GM19372 (cell line): ENCODE results near the gene HPS3.

ENCODE experiments used
- ATAC-seq: cut with Tn5 transposase; IDR thresholded peaks from one replicate; pipeline ENCODE4 v1.9.1; 2021; ENCODE audit warnings: mild to moderate bottlenecking, low read depth, moderate library complexity; ENCODE audit not compliant: unreplicated experiment

HPS3 gene

GRCh38 chr3:149221783-149222517, 92.5 kb downstream of the HPS3 start, which contains the start of gene CP:
Gene CP (minus strand): TSS chr3:149221829. CDS start chr3:149221792, 37 bp downstream.
- ATAC-seq, result no peak
